SK-N-SH (cell line): ENCODE measurements around the gene RHOG.

Experiments used
- EZH2phosphoT487 ChIP-seq: fragments of 200-600 bp; sonication (generic); IDR thresholded peaks from 2 replicates; pipeline ENCODE4 v1.6.1; 2017; ENCODE audit warnings: low read depth, mixed run types, mild to moderate bottlenecking, antibody characterized with exemption, moderate library complexity, borderline replicate concordance
- NRF1 ChIP-seq: IDR thresholded peaks from 2 replicates; pipeline ENCODE4 v1.6.1; 2012; ENCODE audit warnings: low read depth, mild to moderate bottlenecking, low read length
- RCOR1 ChIP-seq: fragments of 150-350 bp; IDR thresholded peaks from 2 replicates; pipeline ENCODE4 v1.6.1; 2017; ENCODE audit warnings: antibody characterized with exemption, low read length
- RFX5 ChIP-seq: IDR thresholded peaks from 2 replicates; pipeline ENCODE4 v1.6.1; 2012; ENCODE audit warnings: mild to moderate bottlenecking, improper control_type of control experiment, low read length
- RXRA ChIP-seq: IDR thresholded peaks from 2 replicates; pipeline ENCODE4 v1.4.0; 2012; ENCODE audit warnings: low read depth, mild to moderate bottlenecking, borderline replicate concordance
- YY1 ChIP-seq: IDR thresholded peaks from 2 replicates; pipeline ENCODE4 v1.4.0; 2012; ENCODE audit warnings: low read depth, mild to moderate bottlenecking
- TF ChIP-seq, protein P1 (sequence below): fragments of 200-600 bp; sonication (generic); IDR thresholded peaks from 2 replicates; pipeline ENCODE4 v1.6.1; 2017; ENCODE audit warnings: antibody characterized with exemption, mild to moderate bottlenecking, moderate library complexity

- TF ChIP-seq, protein P1, sequence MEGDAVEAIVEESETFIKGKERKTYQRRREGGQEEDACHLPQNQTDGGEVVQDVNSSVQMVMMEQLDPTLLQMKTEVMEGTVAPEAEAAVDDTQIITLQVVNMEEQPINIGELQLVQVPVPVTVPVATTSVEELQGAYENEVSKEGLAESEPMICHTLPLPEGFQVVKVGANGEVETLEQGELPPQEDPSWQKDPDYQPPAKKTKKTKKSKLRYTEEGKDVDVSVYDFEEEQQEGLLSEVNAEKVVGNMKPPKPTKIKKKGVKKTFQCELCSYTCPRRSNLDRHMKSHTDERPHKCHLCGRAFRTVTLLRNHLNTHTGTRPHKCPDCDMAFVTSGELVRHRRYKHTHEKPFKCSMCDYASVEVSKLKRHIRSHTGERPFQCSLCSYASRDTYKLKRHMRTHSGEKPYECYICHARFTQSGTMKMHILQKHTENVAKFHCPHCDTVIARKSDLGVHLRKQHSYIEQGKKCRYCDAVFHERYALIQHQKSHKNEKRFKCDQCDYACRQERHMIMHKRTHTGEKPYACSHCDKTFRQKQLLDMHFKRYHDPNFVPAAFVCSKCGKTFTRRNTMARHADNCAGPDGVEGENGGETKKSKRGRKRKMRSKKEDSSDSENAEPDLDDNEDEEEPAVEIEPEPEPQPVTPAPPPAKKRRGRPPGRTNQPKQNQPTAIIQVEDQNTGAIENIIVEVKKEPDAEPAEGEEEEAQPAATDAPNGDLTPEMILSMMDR = no peak
- TF ChIP-seq RCOR1 (no peak), RFX5 (no peak), NRF1 (no peak), YY1 (no peak), EZH2phosphoT487 (no peak), RXRA (no peak)
Observed at GRCh38 chr11:3817181-3817800, 23.5 kb downstream of the RHOG start.
